Right lobe of liver (tissue), 4 donors: ENCODE results near the gene WEE1.

Source experiments
- CTCF ChIP-seq, 4 donors: fragments of 200-600 bp in 3 of 4; fragments of 450-650 bp in 1 of 4; IDR thresholded peaks; one replicate each; pipeline versions ENCODE4 v1.5.1 to v1.8.0; 2016 to 2022; ENCODE audit warnings: antibody characterized with exemption in 4 of 4, mild to moderate bottlenecking in 2 of 4
- POLR2A ChIP-seq: fragments of 450-650 bp; IDR thresholded peaks from one replicate; pipeline ENCODE4 v1.6.1; 2017; ENCODE audit warnings: antibody characterized with exemption, mild to moderate bottlenecking
- donor health status: DM: no; HTN: no; CAD: no.
- donor health status: DM: no; HTN: no; CAD: no.
- donor health status: DM: no; HTN: yes; CAD: no.

- no peak for TF ChIP-seq CTCF (IDR thresholded peaks at IDR 0.05)
- no peak for TF ChIP-seq POLR2A
Measured at GRCh38 chr11:9574622-9575259, 1.3 kb downstream of the WEE1 start.
